SK-N-SH (cell line): ENCODE results near the gene PSTPIP2. TPM values are rescaled to one million over a fixed set of nuclear protein-coding genes. Genes with fewer than 3 reads are reported as not detected.

Experiments used
- CTCF ChIA-PET: fragments of 300-600, 350-600 bp; formaldehyde crosslinking; extraction: SDS; loops from one replicate; lab custom pipeline; 2021; lab: Yijun Ruan, JAX
- POLR2A ChIA-PET: fragments of 350-600 bp; sonication (Branson Sonifier 250); formaldehyde crosslinking; extraction: SDS; loops from one replicate; lab custom pipeline; 2020; ENCODE audit warnings: antibody characterized with exemption, inconsistent platforms; lab: Yijun Ruan, JAX
- DNase-seq: peaks from one replicate; pipeline ENCODE4 v3.0.0; 2012
- H2AFZ ChIP-seq: fragments of 200-600 bp; sonication (generic); 2 replicates; pipeline ENCODE4 v1.8.1; 2016; ENCODE audit warnings: antibody characterized with exemption, mild to moderate bottlenecking, low read depth
- H3F3A ChIP-seq: fragments of 200-600 bp; sonication (generic); replicated peaks from 2 replicates; pipeline ENCODE3; 2016; ENCODE audit warnings: antibody characterized with exemption, mild to moderate bottlenecking; ENCODE audit not compliant: insufficient read depth
- H3K27ac ChIP-seq, 2 experiments: fragments of 200-500 bp in 1 of 2; fragments of 200-600 bp in 1 of 2; sonication (Bioruptor generic) in 1 of 2; sonication (generic), shearing (Covaris generic) in 1 of 2; 2 replicates each; pipeline versions ENCODE4 v1.5.1 to v1.6.1; 2014 to 2016; ENCODE audit warnings: low read depth in 2 of 2, inconsistent platforms in 1 of 2, low read length in 1 of 2, mild to moderate bottlenecking in 1 of 2, mixed read lengths in 1 of 2
- H3K27me3 ChIP-seq: fragments of 200-600 bp; sonication (generic), shearing (Covaris generic); 2 replicates; pipeline ENCODE4 v1.6.1; 2016; ENCODE audit warnings: mixed run types; ENCODE audit not compliant: insufficient read depth
- H3K36me3 ChIP-seq, 2 experiments: fragments of 200-500 bp in 1 of 2; fragments of 200-600 bp in 1 of 2; sonication (Bioruptor generic) in 1 of 2; sonication (generic) in 1 of 2; replicated peaks in 1 of 2; 2 replicates each; pipeline versions ENCODE3 to v1.5.1; 2014 to 2016; ENCODE audit warnings: low read length in 1 of 2, mild to moderate bottlenecking in 1 of 2; ENCODE audit not compliant: insufficient read depth in 2 of 2, control insufficient read depth in 1 of 2
- H3K4me1 ChIP-seq, 2 experiments: fragments of 200-500 bp in 1 of 2; fragments of 200-600 bp in 1 of 2; sonication (Bioruptor generic) in 1 of 2; sonication (generic), shearing (Covaris generic) in 1 of 2; 2 replicates each; pipeline versions ENCODE4 v1.5.1 to v1.6.1; 2014 to 2016; ENCODE audit warnings: low read depth in 1 of 2, low read length in 1 of 2, mixed run types in 1 of 2; ENCODE audit not compliant: insufficient read depth in 2 of 2, control insufficient read depth in 1 of 2
- H3K4me2 ChIP-seq: fragments of 200-600 bp; sonication (generic), shearing (Covaris generic); 2 replicates; pipeline ENCODE4 v1.6.1; 2017; ENCODE audit warnings: mixed run types
- H3K4me3 ChIP-seq, 2 experiments: fragments of 200-500 bp in 1 of 2; fragments of 200-600 bp in 1 of 2; sonication (Bioruptor generic) in 1 of 2; sonication (generic), shearing (Covaris generic) in 1 of 2; 2 replicates each; pipeline versions ENCODE4 v1.5.1 to v1.8.1; 2014 to 2016; ENCODE audit warnings: low read depth in 2 of 2, inconsistent platforms in 1 of 2, low read length in 1 of 2, mild to moderate bottlenecking in 1 of 2, mixed read lengths in 1 of 2, moderate library complexity in 1 of 2
- H3K79me2 ChIP-seq: fragments of 200-600 bp; sonication (generic); 2 replicates; pipeline ENCODE4 v1.8.1; 2017; ENCODE audit warnings: mild to moderate bottlenecking; ENCODE audit not compliant: insufficient read depth
- H3K9ac ChIP-seq: fragments of 200-600 bp; sonication (generic); 2 replicates; pipeline ENCODE4 v1.6.1; 2017; ENCODE audit warnings: mixed run types
- H3K9me2 ChIP-seq: fragments of 200-600 bp; sonication (generic); 2 replicates; pipeline ENCODE4 v1.6.1; 2017; ENCODE audit warnings: mixed run types
- H3K9me3 ChIP-seq: fragments of 200-600 bp; sonication (generic); 2 replicates; pipeline ENCODE4 v1.6.1; 2017; ENCODE audit warnings: mixed run types, mild to moderate bottlenecking, moderate library complexity
- H4K20me1 ChIP-seq: fragments of 200-600 bp; sonication (generic); 2 replicates; pipeline ENCODE4 v1.6.1; 2017; ENCODE audit warnings: mild to moderate bottlenecking, mixed run types; ENCODE audit not compliant: insufficient read depth
- CHD2 ChIP-seq: fragments of 150-350 bp; IDR thresholded peaks from 2 replicates; pipeline ENCODE4 v1.6.1; 2018; ENCODE audit warnings: low read length; ENCODE audit not compliant: partially characterized antibody
- ELF1 ChIP-seq: IDR thresholded peaks from 2 replicates; pipeline ENCODE4 v1.4.0; 2012
- EP300 ChIP-seq, 2 experiments: IDR thresholded peaks; 2 replicates each; pipeline versions ENCODE4 v1.4.0 to v1.6.1; 2012; ENCODE audit warnings: borderline replicate concordance in 1 of 2, low read depth in 1 of 2, low read length in 1 of 2
- FOXJ3 ChIP-seq: sonication (generic); formaldehyde crosslinking; IDR thresholded peaks from 2 replicates; pipeline ENCODE4 v1.5.1; 2020; ENCODE audit warnings: mild to moderate bottlenecking, missing genetic modification reagents
- GABPA ChIP-seq: IDR thresholded peaks from 2 replicates; pipeline ENCODE4 v1.4.0; 2012; ENCODE audit warnings: low read depth, mild to moderate bottlenecking
- GATA2 ChIP-seq: sonication (generic); formaldehyde crosslinking; IDR thresholded peaks from 2 replicates; pipeline ENCODE4 v1.5.0; 2020; ENCODE audit warnings: mild to moderate bottlenecking, missing genetic modification reagents
- IRF3 ChIP-seq: fragments of 150-350 bp; IDR thresholded peaks from 2 replicates; pipeline ENCODE4 v1.6.1; 2016; ENCODE audit warnings: mild to moderate bottlenecking, low read depth, low read length
- JUND ChIP-seq: IDR thresholded peaks from 2 replicates; pipeline ENCODE4 v1.4.0; 2012
- MAX ChIP-seq: IDR thresholded peaks from 2 replicates; pipeline ENCODE4 v1.4.0; 2012; ENCODE audit warnings: low read depth
- MXI1 ChIP-seq: IDR thresholded peaks from 2 replicates; pipeline ENCODE4 v1.6.1; 2012; ENCODE audit warnings: mild to moderate bottlenecking, low read depth, low read length, improper control_type of control experiment
- PBX3 ChIP-seq: IDR thresholded peaks from 2 replicates; pipeline ENCODE4; 2012
- REST ChIP-seq: IDR thresholded peaks from 2 replicates; pipeline ENCODE4 v1.6.1; 2012; ENCODE audit warnings: mild to moderate bottlenecking, low read depth, low read length, moderate library complexity
- RFX5 ChIP-seq: IDR thresholded peaks from 2 replicates; pipeline ENCODE4 v1.6.1; 2012; ENCODE audit warnings: mild to moderate bottlenecking, improper control_type of control experiment, low read length
- RXRA ChIP-seq: IDR thresholded peaks from 2 replicates; pipeline ENCODE4 v1.4.0; 2012; ENCODE audit warnings: low read depth, mild to moderate bottlenecking, borderline replicate concordance
- TAF1 ChIP-seq: IDR thresholded peaks from 2 replicates; pipeline ENCODE4 v1.6.1; 2012; ENCODE audit warnings: low read depth, mild to moderate bottlenecking, low read length, moderate library complexity, borderline replicate concordance
- TCF12 ChIP-seq: IDR thresholded peaks from 2 replicates; pipeline ENCODE4 v1.4.0; 2012
- TEAD4 ChIP-seq: IDR thresholded peaks from 2 replicates; pipeline ENCODE4 v1.4.0; 2012; ENCODE audit warnings: mild to moderate bottlenecking, borderline replicate concordance; ENCODE audit not compliant: insufficient read depth
- USF2 ChIP-seq: fragments of 150-350 bp; IDR thresholded peaks from 2 replicates; pipeline ENCODE4 v1.6.1; 2017; ENCODE audit warnings: antibody characterized with exemption, low read length, low read depth, borderline replicate concordance
- ZBTB33 ChIP-seq: IDR thresholded peaks from 2 replicates; pipeline ENCODE4 v1.4.0; 2012; ENCODE audit warnings: low read depth, borderline replicate concordance
- WGBS: methylation state at CpG from one replicate; pipeline ENCODE4 v1.1.6; 2017; ENCODE audit warnings: low lambda C conversion rate; 5-methylcytosine and 5-hydroxymethylcytosine counted together
- polyA plus RNA-seq, 3 experiments: library from polyadenylated mRNA; depleted of rRNA; stranded (reverse); fragments of >200 nt; gene quantifications; 2 replicates each; pipeline ENCODE4 v1.2.3, GENCODE V29; 2012

PSTPIP2 gene
- polyA plus RNA-seq, 1 of the 3 experiments (the other 2 are of a cell fraction), result 9.5 TPM

GRCh38 chr18:46110406-46110805 lies 38.3 kb upstream of the PSTPIP2 start:
- Histone ChIP-seq H3K4me1 (no peaks in the 10 kb centered on the region), H3F3A (peaks cover 4% of the 10 kb centered on the region), H4K20me1 (no peaks in the 10 kb centered on the region), H3K79me2 (peaks cover 22% of the 10 kb centered on the region), H3K27ac (no peak overlapping the region), H3K27me3 (no peaks in the 10 kb centered on the region), H3K4me3 (no peak overlapping the region), H3K36me3 (peaks cover 9 to 40% of the 10 kb centered on the region in 2 experiments), H3K9me3 (no peaks in the 10 kb centered on the region), H3K9ac (no peak overlapping the region), H3K4me2 (no peak overlapping the region), H2AFZ (no peak overlapping the region), H3K9me2 (no peaks in the 10 kb centered on the region)
- DNase-seq, result no peak
- TF ChIP-seq MAX (no peak), JUND (no peak), PBX3 (no peak), MXI1 (no peak), FOXJ3 (CRISPR knock-in tag) (no peak), RXRA (no peak)
- ChIA-PET CTCF (interaction anchor here (1.9 kb wide), 1 partner anchor 63 kb away, joined by 6 read pairs; a partner anchor contains a TSS), POLR2A (no interaction called here)
- WGBS, result 88% methylated on average over 3 of the region's 3 CpGs

GRCh38 chr18:46109386-46109785 lies 37.3 kb upstream of the PSTPIP2 start:
- no peaks in the 10 kb centered on the region for H3K9me3 ChIP-seq
- no peaks in the 10 kb centered on the region for H3K9me2 ChIP-seq
- H3K27ac ChIP-seq, result no peak overlapping the region
- POLR2A ChIA-PET, result no interaction called here
- CTCF ChIA-PET, result interaction anchor here (1.9 kb wide), 1 partner anchor 64 kb away, joined by 6 read pairs; a partner anchor contains a TSS
- no peak overlapping the region for H3K9ac ChIP-seq
- peaks cover 12% of the 10 kb centered on the region for H3F3A ChIP-seq
- no peaks in the 10 kb centered on the region for H4K20me1 ChIP-seq
- no peak overlapping the region for H3K4me3 ChIP-seq
- H3K27me3 ChIP-seq, result no peaks in the 10 kb centered on the region
- TF ChIP-seq JUND (no peak), RFX5 (no peak), TEAD4 (no peak), IRF3 (no peak), TCF12 (no peak), FOXJ3 (CRISPR knock-in tag) (no peak), ZBTB33 (no peak), GABPA (no peak), CHD2 (no peak), TAF1 (no peak), REST (no peak), USF2 (no peak), EP300 (IDR thresholded peaks at IDR 0.05; ENCODE audit: borderline replicate concordance in 1 of 2, low read depth in 1 of 2, low read length in 1 of 2) (no peak), GATA2 (no peak), RXRA (no peak), ELF1 (no peak)
- TF ChIP-seq, all 33 proteins: peak for 0
- Histone ChIP-seq H3K4me1 (no peaks in the 10 kb centered on the region), H3K4me2 (no peak overlapping the region), H3K79me2 (peaks cover 33% of the 10 kb centered on the region), H2AFZ (no peak overlapping the region), H3K36me3 (peaks cover 9 to 32% of the 10 kb centered on the region in 2 experiments)
- no peak for DNase-seq
- 96% methylated on average over 5 of the region's 5 CpGs for WGBS
